ENCODE results near the gene PRAME.
"Not testable (repeated sequence)": the region's sequence is repeated elsewhere in the genome, so short reads cannot be mapped to it uniquely, and the experiment has no call there.

PRAME gene

GRCh38 chr22:22552630-22553029, 6.4 kb downstream of the PRAME start:
- no peak for DNase-seq (ENCODE audit: low read depth in 1 of 2, low spot score in 1 of 2)

- no peak for DNase-seq (ENCODE audit: low read depth in 1 of 2, low spot score in 1 of 2)
Measured at GRCh38 chr22:22550789-22551434, 8.2 kb downstream of the PRAME start.

GRCh38 chr22:22548910-22549309, 10.2 kb downstream of the PRAME start:
- DNase-seq (ENCODE audit: low read depth in 1 of 2, low spot score in 1 of 2): no peak

GRCh38 chr22:22548317-22548716, 10.7 kb downstream of the PRAME start:
- no peak for DNase-seq (ENCODE audit: low read depth in 1 of 2, low spot score in 1 of 2)

GRCh38 chr22:22547692-22548300, 11.3 kb downstream of the PRAME start:
- DNase-seq (ENCODE audit: low read depth in 1 of 2, low spot score in 1 of 2): no peak

GRCh38 chr22:22547226-22547625, 11.8 kb downstream of the PRAME start:
- no peak for DNase-seq (ENCODE audit: low read depth in 1 of 2, low spot score in 1 of 2)

- DNase-seq (ENCODE audit: low read depth in 1 of 2, low spot score in 1 of 2): no peak
Measured at GRCh38 chr22:22546490-22546889, 12.6 kb downstream of the PRAME start.

- DNase-seq (ENCODE audit: low read depth in 1 of 2, low spot score in 1 of 2): no peak
Measured at GRCh38 chr22:22545084-22545483, 14.0 kb downstream of the PRAME start.

GRCh38 chr22:22538226-22538989, 20.7 kb downstream of the PRAME start:
- DNase-seq (ENCODE audit: low read depth in 1 of 2, low spot score in 1 of 2): no peak

- no peak for DNase-seq (ENCODE audit: low read depth in 1 of 2, low spot score in 1 of 2)
Measured at GRCh38 chr22:22536916-22537315, 22.1 kb downstream of the PRAME start.

GRCh38 chr22:22536515-22536914, 22.6 kb downstream of the PRAME start:
- no peak for DNase-seq (ENCODE audit: low read depth in 1 of 2, low spot score in 1 of 2)

GRCh38 chr22:22535662-22536061, 23.4 kb downstream of the PRAME start:
- no peak for DNase-seq (ENCODE audit: low read depth in 1 of 2, low spot score in 1 of 2)

GRCh38 chr22:22534604-22535415, 24.3 kb downstream of the PRAME start:
- DNase-seq (ENCODE audit: low read depth in 1 of 2, low spot score in 1 of 2): no peak

GRCh38 chr22:22533863-22534262, 25.2 kb downstream of the PRAME start:
- no peak for DNase-seq (ENCODE audit: low read depth in 1 of 2, low spot score in 1 of 2)

GRCh38 chr22:22533417-22533816, 25.6 kb downstream of the PRAME start:
- no peak for DNase-seq (ENCODE audit: low read depth in 1 of 2, low spot score in 1 of 2)

GRCh38 chr22:22532547-22533071, 26.5 kb downstream of the PRAME start:
- not testable (repeated sequence) for DNase-seq (ENCODE audit: low read depth in 1 of 2, low spot score in 1 of 2)

- no peak for DNase-seq (ENCODE audit: low read depth in 1 of 2, low spot score in 1 of 2)
Measured at GRCh38 chr22:22531770-22532546, 27.1 kb downstream of the PRAME start.

GRCh38 chr22:22528780-22529179, 30.3 kb downstream of the PRAME start:
- DNase-seq (ENCODE audit: low read depth in 1 of 2, low spot score in 1 of 2): no peak

- no peak for DNase-seq (ENCODE audit: low read depth in 1 of 2, low spot score in 1 of 2)
Measured at GRCh38 chr22:22527312-22527711, 31.8 kb downstream of the PRAME start.

- no peak for DNase-seq (ENCODE audit: low read depth in 1 of 2, low spot score in 1 of 2)
Measured at GRCh38 chr22:22526125-22526912, 32.7 kb downstream of the PRAME start.
